Neural crest cell (in vitro differentiated cells): ENCODE results near the gene PLA2G6. TPM values are rescaled to one million over a fixed set of nuclear protein-coding genes. Genes with fewer than 3 reads are reported as not detected.

Experiments used
- DNase-seq: peaks from one replicate; pipeline ENCODE4 v3.0.0; 2021; ENCODE audit warnings: low read depth, mixed read lengths, low spot score
- H3K27ac Mint-ChIP-seq: one replicate; pipeline ENCODE4 v1.8.0; 2021; ENCODE audit warnings: mild to moderate bottlenecking, mixed read lengths; ENCODE audit not compliant: unreplicated experiment
- H3K27me3 Mint-ChIP-seq: 2 replicates; pipeline ENCODE4 v1.8.0; 2021; ENCODE audit warnings: low read depth, mild to moderate bottlenecking, mixed read lengths
- H3K36me3 Mint-ChIP-seq: 2 replicates; pipeline ENCODE4 v1.8.0; 2021; ENCODE audit warnings: low read depth, mild to moderate bottlenecking, mixed read lengths
- H3K4me1 Mint-ChIP-seq: 2 replicates; pipeline ENCODE4 v1.8.0; 2021; ENCODE audit warnings: mixed read lengths
- H3K4me3 Mint-ChIP-seq: one replicate; pipeline ENCODE4 v1.8.0; 2021; ENCODE audit warnings: mild to moderate bottlenecking, mixed read lengths
- H3K9me3 Mint-ChIP-seq: 2 replicates; pipeline ENCODE4 v1.8.0; 2021; ENCODE audit warnings: mixed read lengths
- CTCF ChIP-seq: fragments of 200-600 bp; sonication (generic); conservative IDR thresholded peaks from 2 replicates; pipeline ENCODE4 v1.5.0; 2021; ENCODE audit warnings: antibody characterized with exemption, mild to moderate bottlenecking
- total RNA-seq: library from RNA; stranded (reverse); gene quantifications from 2 replicates; pipeline ENCODE4 v1.2.1, GENCODE V29; 2021

Gene PLA2G6
- total RNA-seq, 1 donor from 2014 or later, result 11.0 TPM

GRCh38 chr22:38074181-38075104, 107.2 kb downstream of the PLA2G6 start:
- peak; percentile 50 for TF ChIP-seq CTCF
- Mint-ChIP-seq H3K27ac (no peak overlapping the region), H3K4me3 (no peak overlapping the region), H3K36me3 (no peaks in the 10 kb centered on the region), H3K27me3 (peaks cover under 1% of the 10 kb centered on the region), H3K9me3 (no peaks in the 10 kb centered on the region), H3K4me1 (peaks cover 23% of the 10 kb centered on the region)
- no peak for DNase-seq

GRCh38 chr22:38073150-38074130, 108.2 kb downstream of the PLA2G6 start:
- no peak overlapping the region for H3K4me3 Mint-ChIP-seq
- H3K36me3 Mint-ChIP-seq, result no peaks in the 10 kb centered on the region
- H3K9me3 Mint-ChIP-seq, result no peaks in the 10 kb centered on the region
- peaks cover 25% of the 10 kb centered on the region for H3K4me1 Mint-ChIP-seq
- no peak for DNase-seq
- H3K27me3 Mint-ChIP-seq, result no peaks in the 10 kb centered on the region
- TF ChIP-seq CTCF, result no peak
- no peak overlapping the region for H3K27ac Mint-ChIP-seq

DNA sequence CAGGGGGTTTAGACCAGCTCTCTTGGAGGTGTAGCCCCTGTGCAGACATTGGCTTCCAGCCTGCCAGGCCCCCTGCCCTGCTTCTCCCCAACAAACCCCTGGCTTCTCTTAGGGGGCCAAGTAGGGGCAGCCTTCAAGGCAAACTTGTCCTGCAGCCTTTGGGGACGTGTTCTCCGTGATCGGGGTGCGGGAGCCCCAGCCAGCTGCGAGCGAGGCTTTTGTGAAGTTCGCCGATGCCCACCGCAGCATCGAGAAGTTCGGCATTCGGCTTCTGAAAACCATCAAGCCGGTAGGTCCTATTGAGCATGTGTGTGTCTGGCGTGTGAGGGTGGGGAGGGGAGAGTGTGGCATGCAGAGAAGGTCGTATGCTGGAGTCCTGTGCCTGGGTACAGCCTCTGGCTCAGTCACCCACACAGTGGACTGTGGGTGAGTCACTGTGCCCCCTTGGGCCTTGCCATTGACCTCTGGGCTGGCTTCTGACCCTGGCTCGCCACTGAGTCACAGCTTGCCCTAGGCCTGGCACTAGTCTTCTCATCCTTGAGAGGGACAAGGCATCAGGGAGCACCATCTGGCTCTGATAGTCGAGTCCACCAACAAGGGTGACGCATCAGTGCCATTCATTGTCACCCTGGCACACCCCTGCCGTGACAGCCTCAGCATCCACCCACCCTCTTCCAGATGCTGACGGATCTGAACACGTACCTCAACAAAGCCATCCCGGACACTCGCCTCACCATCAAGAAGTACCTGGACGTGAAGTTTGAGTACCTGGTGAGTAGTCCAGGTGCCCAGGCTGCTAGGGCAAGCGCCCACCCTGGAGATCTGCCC, 109.1 kb downstream of the PLA2G6 start:
- TF ChIP-seq CTCF, result no peak
- H3K27ac Mint-ChIP-seq, result no peak overlapping the region
- H3K4me1 Mint-ChIP-seq, result peaks cover 34% of the 10 kb centered on the region
- H3K9me3 Mint-ChIP-seq, result no peaks in the 10 kb centered on the region
- no peaks in the 10 kb centered on the region for H3K36me3 Mint-ChIP-seq
- no peaks in the 10 kb centered on the region for H3K27me3 Mint-ChIP-seq
- H3K4me3 Mint-ChIP-seq, result no peak overlapping the region
- no peak for DNase-seq

GRCh38 chr22:38071421-38072321, 110.0 kb downstream of the PLA2G6 start:
- H3K27me3 Mint-ChIP-seq, result no peaks in the 10 kb centered on the region
- no peak for DNase-seq
- no peak overlapping the region for H3K27ac Mint-ChIP-seq
- no peak overlapping the region for H3K4me3 Mint-ChIP-seq
- no peaks in the 10 kb centered on the region for H3K9me3 Mint-ChIP-seq
- no peak for TF ChIP-seq CTCF
- H3K4me1 Mint-ChIP-seq, result peaks cover 36% of the 10 kb centered on the region
- H3K36me3 Mint-ChIP-seq, result no peaks in the 10 kb centered on the region
